Tibial artery (tissue), 4 donors: ENCODE results near the gene SLC32A1.

ENCODE experiments used
- DNase-seq, 2 donors: peaks; one replicate each; pipeline ENCODE4 v3.0.0-alpha.2; 2019
- H3K27ac ChIP-seq, 2 donors: fragments of 200-600 bp; sonication (generic) in 1 of 2; 1 replicate in 1 of 2; 2 replicates in 1 of 2; pipeline ENCODE4 v1.5.1; 2018 to 2019; ENCODE audit warnings: mild to moderate bottlenecking in 1 of 2
- H3K27me3 ChIP-seq, 2 donors: fragments of 200-600 bp; sonication (generic) in 1 of 2; one replicate each; pipeline versions ENCODE4 v1.5.1 to v1.6.0; 2016 to 2019
- H3K36me3 ChIP-seq, 3 donors: fragments of 200-600 bp; sonication (generic) in 2 of 3; one replicate each; pipeline ENCODE4 v1.5.1; 2016 to 2019; ENCODE audit warnings: mild to moderate bottlenecking in 2 of 3
- H3K4me1 ChIP-seq, 4 donors: fragments of 200-600 bp; sonication (generic) in 2 of 4; 1 replicate in 3 of 4; 2 replicates in 1 of 4; pipeline ENCODE4 v1.5.1; 2016 to 2019
- H3K4me3 ChIP-seq, 2 donors: fragments of 200-600 bp; sonication (generic) in 1 of 2; 1 replicate in 1 of 2; 2 replicates in 1 of 2; pipeline ENCODE4 v1.5.1; 2018 to 2019; ENCODE audit warnings: mild to moderate bottlenecking in 2 of 2
- H3K9me3 ChIP-seq, 3 donors: fragments of 200-600 bp; sonication (generic) in 1 of 3; one replicate each; pipeline ENCODE4 v1.5.1; 2016 to 2019
- intact Hi-C: fragments of 100-400 bp; cut with DNase I; formaldehyde crosslinking; loops from one replicate; pipeline ENCODE4 v1.15.0; 2023; ENCODE audit warnings: low total_unique reads
- TF ChIP-seq, protein P1 (sequence below), 2 experiments: fragments of 200-600 bp in 1 of 2; fragments of 450-650 bp in 1 of 2; IDR thresholded peaks; one replicate each; pipeline ENCODE4 v1.5.1; 2017 to 2019; ENCODE audit warnings: antibody characterized with exemption in 2 of 2, mild to moderate bottlenecking in 1 of 2, moderate library complexity in 1 of 2

SLC32A1 gene

GRCh38 chr20:38751360-38751976 is 27.2 kb downstream of the SLC32A1 start:
- TF ChIP-seq, protein P1, sequence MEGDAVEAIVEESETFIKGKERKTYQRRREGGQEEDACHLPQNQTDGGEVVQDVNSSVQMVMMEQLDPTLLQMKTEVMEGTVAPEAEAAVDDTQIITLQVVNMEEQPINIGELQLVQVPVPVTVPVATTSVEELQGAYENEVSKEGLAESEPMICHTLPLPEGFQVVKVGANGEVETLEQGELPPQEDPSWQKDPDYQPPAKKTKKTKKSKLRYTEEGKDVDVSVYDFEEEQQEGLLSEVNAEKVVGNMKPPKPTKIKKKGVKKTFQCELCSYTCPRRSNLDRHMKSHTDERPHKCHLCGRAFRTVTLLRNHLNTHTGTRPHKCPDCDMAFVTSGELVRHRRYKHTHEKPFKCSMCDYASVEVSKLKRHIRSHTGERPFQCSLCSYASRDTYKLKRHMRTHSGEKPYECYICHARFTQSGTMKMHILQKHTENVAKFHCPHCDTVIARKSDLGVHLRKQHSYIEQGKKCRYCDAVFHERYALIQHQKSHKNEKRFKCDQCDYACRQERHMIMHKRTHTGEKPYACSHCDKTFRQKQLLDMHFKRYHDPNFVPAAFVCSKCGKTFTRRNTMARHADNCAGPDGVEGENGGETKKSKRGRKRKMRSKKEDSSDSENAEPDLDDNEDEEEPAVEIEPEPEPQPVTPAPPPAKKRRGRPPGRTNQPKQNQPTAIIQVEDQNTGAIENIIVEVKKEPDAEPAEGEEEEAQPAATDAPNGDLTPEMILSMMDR (IDR thresholded peaks at IDR 0.05), result peak; percentile 42 to 54
- no peak overlapping the region for H3K4me3 ChIP-seq
- intact Hi-C loops, result no loop called here
- H3K36me3 ChIP-seq, result peaks cover 24 to 49% (median 36%) of the 10 kb centered on the region in 3 donors
- no peak overlapping the region for H3K27ac ChIP-seq
- peaks cover 0 to 15% (median 10%) of the 10 kb centered on the region in 4 donors for H3K4me1 ChIP-seq
- no peak for DNase-seq
- no peaks in the 10 kb centered on the region for H3K27me3 ChIP-seq
- H3K9me3 ChIP-seq, result no peaks in the 10 kb centered on the region

DNA sequence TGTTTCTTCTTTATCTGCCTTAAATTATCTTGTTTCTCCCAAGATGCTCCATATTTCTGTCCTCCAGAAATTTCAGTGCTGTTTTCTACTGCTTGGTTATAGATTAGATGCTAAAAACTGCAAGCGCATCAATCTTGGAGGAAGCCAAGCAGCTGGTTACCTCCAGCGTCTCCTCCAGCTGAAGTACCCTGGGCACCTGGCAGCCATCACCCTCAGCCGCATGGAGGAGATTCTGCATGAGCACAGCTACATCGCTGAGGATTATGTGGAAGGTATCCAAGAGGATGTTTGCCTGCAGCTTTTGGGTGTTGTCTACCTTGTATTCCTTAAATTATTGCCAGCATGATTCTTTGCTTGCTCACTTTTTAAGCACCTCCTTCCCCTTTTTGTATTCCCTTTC is 27.7 kb downstream of the SLC32A1 start:
- Histone ChIP-seq H3K27me3 (no peaks in the 10 kb centered on the region), H3K4me3 (no peak overlapping the region), H3K27ac (no peak overlapping the region), H3K36me3 (peaks cover 30 to 54% (median 39%) of the 10 kb centered on the region in 3 donors), H3K9me3 (no peaks in the 10 kb centered on the region), H3K4me1 (peaks cover 0 to 15% (median 10%) of the 10 kb centered on the region in 4 donors)
- DNase-seq, result no peak
- TF ChIP-seq, protein P1 (IDR thresholded peaks at IDR 0.05), result no peak
- intact Hi-C loops, result no loop called here

DNA sequence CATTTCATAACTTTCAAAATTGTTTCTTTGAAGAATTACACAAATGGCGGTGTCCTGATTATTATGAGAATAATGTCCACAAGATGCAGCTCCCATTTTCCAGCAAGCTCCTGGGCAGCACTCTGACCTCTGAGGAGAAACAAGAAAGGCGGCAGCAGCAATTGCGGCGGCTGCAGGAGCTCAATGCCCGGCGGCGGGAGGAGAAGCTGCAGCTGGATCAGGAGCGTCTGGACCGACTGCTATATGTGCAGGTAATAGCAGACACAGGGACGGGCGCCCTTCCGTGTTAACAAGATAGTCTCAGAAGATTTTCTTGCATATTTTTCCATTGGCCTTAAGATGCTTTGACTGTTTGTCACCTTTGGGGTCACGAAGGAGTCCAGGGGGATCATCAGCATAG is 30.6 kb downstream of the SLC32A1 start:
- intact Hi-C loops, result no loop called here
- TF ChIP-seq, protein P1 (IDR thresholded peaks at IDR 0.05), result no peak
- Histone ChIP-seq H3K4me3 (no peak overlapping the region), H3K27ac (no peak overlapping the region), H3K27me3 (no peaks in the 10 kb centered on the region), H3K36me3 (peaks cover 48 to 83% (median 50%) of the 10 kb centered on the region in 3 donors), H3K9me3 (no peaks in the 10 kb centered on the region), H3K4me1 (no peaks in the 10 kb centered on the region)
- DNase-seq, result no peak

DNA sequence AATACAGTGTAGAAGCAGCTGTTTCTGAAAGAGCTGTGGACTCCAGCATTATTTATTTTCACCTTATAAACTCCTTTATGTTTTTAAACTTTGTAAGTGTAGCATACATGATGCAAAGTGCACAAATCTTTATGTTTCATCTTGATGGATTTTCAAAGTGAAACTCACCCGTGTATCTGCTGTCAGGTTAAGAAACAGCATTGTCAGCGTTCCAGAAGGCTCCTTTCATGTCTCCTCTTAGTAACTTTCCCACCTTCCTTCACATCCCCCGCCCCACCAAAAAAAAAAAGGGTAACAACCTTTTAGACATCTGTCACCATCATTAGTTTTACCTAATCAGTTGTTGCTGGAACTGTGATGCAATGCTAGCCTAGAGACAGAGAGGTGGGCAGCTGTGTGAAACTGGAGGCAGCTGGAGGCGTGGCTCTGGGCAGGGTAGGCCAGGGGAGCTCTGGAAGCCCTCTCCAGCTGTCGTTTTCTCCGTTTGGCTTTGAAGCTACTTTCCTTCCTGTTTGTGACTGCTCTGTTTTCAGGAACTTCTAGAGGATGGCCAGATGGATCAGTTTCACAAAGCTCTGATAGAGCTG is 31.1 kb downstream of the SLC32A1 start:
- no peaks in the 10 kb centered on the region for H3K4me1 ChIP-seq
- intact Hi-C loops, result no loop called here
- no peak for DNase-seq
- no peaks in the 10 kb centered on the region for H3K27me3 ChIP-seq
- no peak overlapping the region for H3K4me3 ChIP-seq
- H3K36me3 ChIP-seq, result peaks cover 53 to 88% (median 54%) of the 10 kb centered on the region in 3 donors
- H3K9me3 ChIP-seq, result no peaks in the 10 kb centered on the region
- no peak overlapping the region for H3K27ac ChIP-seq
- TF ChIP-seq, protein P1 (IDR thresholded peaks at IDR 0.05), result no peak

DNA sequence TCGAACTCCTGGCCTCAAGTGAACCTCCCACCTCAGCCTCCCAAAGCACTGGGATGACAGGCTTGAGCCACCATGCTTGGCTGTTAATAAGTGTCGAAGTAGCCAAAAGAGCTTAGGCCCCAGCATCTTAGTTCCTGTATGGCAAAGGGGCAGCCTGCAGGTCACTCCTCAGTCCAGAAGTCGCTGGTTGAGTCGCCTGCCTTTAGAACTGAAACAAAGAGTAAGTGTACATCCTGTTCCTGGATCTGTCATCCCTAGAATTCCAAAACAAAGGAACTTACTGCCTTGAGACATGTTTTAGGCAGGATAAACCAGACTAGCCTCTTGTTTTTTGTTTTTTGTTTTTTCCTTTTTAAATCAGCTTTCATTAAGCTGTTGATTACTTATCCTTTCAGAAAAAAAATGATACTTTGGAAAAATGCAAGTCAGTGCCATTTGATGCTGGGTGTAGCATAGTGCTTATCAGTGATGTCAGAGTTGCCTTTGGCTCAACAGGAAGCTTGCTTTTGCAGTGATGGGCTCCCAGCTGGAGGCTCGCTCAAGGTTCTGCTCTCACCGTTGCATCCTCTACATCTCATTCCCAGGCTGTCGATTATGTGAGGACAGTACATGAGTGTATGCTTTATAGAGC is 33.0 kb downstream of the SLC32A1 start:
- no peak for DNase-seq
- intact Hi-C loops, result no loop called here
- Histone ChIP-seq H3K27ac (no peak overlapping the region), H3K4me1 (no peaks in the 10 kb centered on the region), H3K36me3 (peaks cover 61 to 99% (median 67%) of the 10 kb centered on the region in 3 donors), H3K27me3 (no peaks in the 10 kb centered on the region), H3K4me3 (no peak overlapping the region), H3K9me3 (no peaks in the 10 kb centered on the region)
- TF ChIP-seq, protein P1 (IDR thresholded peaks at IDR 0.05), result no peak
